ENCODE measurements around the gene IAH1. TPM values are rescaled to one million over a fixed set of nuclear protein-coding genes. Genes with fewer than 3 reads are reported as not detected.

IAH1 gene, protein sequence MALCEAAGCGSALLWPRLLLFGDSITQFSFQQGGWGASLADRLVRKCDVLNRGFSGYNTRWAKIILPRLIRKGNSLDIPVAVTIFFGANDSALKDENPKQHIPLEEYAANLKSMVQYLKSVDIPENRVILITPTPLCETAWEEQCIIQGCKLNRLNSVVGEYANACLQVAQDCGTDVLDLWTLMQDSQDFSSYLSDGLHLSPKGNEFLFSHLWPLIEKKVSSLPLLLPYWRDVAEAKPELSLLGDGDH
- total RNA-seq = 56.4 and 71.2 TPM in 2 replicates

DNA sequence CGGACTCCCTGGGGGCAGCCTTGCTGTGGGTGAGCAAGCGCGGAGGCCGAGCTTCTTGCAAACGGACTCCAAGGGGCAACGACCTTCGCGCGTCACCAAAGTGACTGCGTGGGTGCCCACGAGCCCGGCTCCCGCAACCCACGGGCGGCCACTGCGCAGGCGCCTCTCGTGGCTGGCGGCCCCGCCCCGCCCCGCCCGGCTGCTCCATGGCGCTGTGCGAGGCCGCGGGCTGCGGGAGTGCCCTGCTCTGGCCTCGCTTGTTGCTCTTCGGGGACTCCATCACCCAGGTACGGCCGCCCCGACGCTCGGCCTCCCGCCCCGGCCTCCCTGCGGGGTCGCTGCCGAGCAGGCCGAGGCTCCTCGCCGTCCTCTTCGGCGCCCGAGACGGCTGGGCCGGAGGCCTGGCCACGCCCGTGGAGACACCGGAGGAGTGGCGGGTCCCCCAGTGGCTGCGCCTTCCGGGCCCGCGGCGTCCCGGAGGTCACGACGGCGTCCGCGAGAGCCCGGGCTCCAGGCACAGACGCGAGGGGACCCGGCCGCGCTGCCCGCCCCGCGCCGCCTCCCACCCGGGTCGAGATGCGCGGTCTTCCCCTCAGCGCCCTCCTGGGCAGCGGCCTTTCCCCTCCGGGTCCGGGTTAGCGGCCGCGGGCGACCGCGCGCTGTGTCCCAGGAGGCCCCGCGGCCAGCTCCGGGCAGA is at the start of gene IAH1:
IAH1 (plus strand) TSS at position 191 of the 697 bp plus-strand sequence; CDS start at position 207, 16 bp downstream.

Other genes starting within 250 kb of the IAH1 start
- gene ITGB1BP1, start 51.0 kb upstream of the IAH1 start, total RNA-seq = 52.4 and 55.7 TPM in 2 replicates
- 41.9 and 47.8 TPM in 2 replicates for gene CPSF3, start 50.9 kb upstream of the IAH1 start, total RNA-seq
- gene ADAM17, start 81.3 kb downstream of the IAH1 start, total RNA-seq = 48.4 and 52.9 TPM in 2 replicates
- 371 and 392 TPM in 2 replicates for gene YWHAQ, start 156.4 kb downstream of the IAH1 start, total RNA-seq

All from articular chondrocyte of knee joint (primary cell).